ENCODE measurements around the gene KPNA1.

Gene KPNA1

GRCh38 chr3:122397201-122397600, 117.5 kb downstream of the KPNA1 start:
- no peak for DNase-seq (ENCODE audit: low spot score)
- H2BK12ac ChIP-seq (ENCODE audit: low read length) = no peak overlapping the region
- H4K91ac ChIP-seq (ENCODE audit: low read depth, low read length, poor library complexity) = no peak overlapping the region
- H3K14ac ChIP-seq (ENCODE audit: low read length) = no peak overlapping the region
- no peak overlapping the region for H2BK15ac ChIP-seq (ENCODE audit: low read length)
- H3K27ac ChIP-seq (replicated peaks; ENCODE audit: low read length) = no peak overlapping the region
- H3K18ac ChIP-seq (ENCODE audit: low read length) = no peak overlapping the region
- H2AFZ ChIP-seq (ENCODE audit: low read length) = no peak overlapping the region
- peaks cover 0 to 2% of the 10 kb centered on the region in 2 donors for H3K4me1 ChIP-seq (ENCODE audit: control insufficient read depth in 2 of 2, insufficient read depth in 1 of 2, low read depth in 1 of 2, low read length in 2 of 2)
- no peaks in the 10 kb centered on the region for H3K9me3 ChIP-seq (replicated peaks in 1 of 2; ENCODE audit: control insufficient read depth in 2 of 2, insufficient read depth in 1 of 2, low read depth in 1 of 2, low read length in 2 of 2)
- no peak overlapping the region for H3K4ac ChIP-seq (ENCODE audit: low read length)
- H2AK5ac ChIP-seq (ENCODE audit: low read depth, low read length) = no peak overlapping the region
- H3K27me3 ChIP-seq (ENCODE audit: control insufficient read depth in 3 of 3, insufficient read depth in 3 of 3, low read depth in 1 of 3, low read length in 3 of 3) = no peaks in the 10 kb centered on the region
- H3K23ac ChIP-seq (ENCODE audit: low read depth, low read length, poor library complexity) = no peak overlapping the region
- no peak overlapping the region for H3K4me3 ChIP-seq (ENCODE audit: low read length in 2 of 2)
- H3K4me2 ChIP-seq (ENCODE audit: insufficient read depth, low read length, poor library complexity, severe bottlenecking) = no peak overlapping the region
- no CpG with 5 or more reads among the region's 1 CpG for WGBS, 2 donors (ENCODE audit: extremely low coverage in 2 of 2, insufficient read length in 2 of 2, insufficient replicate concordance in 1 of 2)
- no peak overlapping the region for H2BK5ac ChIP-seq (ENCODE audit: low read length)
- no peaks in the 10 kb centered on the region for H3K36me3 ChIP-seq (replicated peaks in 1 of 2; ENCODE audit: control insufficient read depth in 2 of 2, insufficient read depth in 2 of 2, low read length in 2 of 2)
- H4K8ac ChIP-seq (ENCODE audit: low read depth, low read length) = no peak overlapping the region
- no peak overlapping the region for H3K9ac ChIP-seq (ENCODE audit: low read depth, low read length, poor library complexity)
- no peaks in the 10 kb centered on the region for H3K79me1 ChIP-seq (ENCODE audit: low read depth, low read length)
- no peak overlapping the region for H2BK120ac ChIP-seq (ENCODE audit: low read depth, low read length)

- Histone ChIP-seq H3K4ac (ENCODE audit: low read length) (no peak overlapping the region), H3K4me2 (ENCODE audit: insufficient read depth, low read length, poor library complexity, severe bottlenecking) (no peak overlapping the region), H3K14ac (ENCODE audit: low read length) (no peak overlapping the region), H3K9me3 (replicated peaks in 1 of 2; ENCODE audit: control insufficient read depth in 2 of 2, insufficient read depth in 1 of 2, low read depth in 1 of 2, low read length in 2 of 2) (no peaks in the 10 kb centered on the region), H2AFZ (ENCODE audit: low read length) (no peak overlapping the region), H3K23ac (ENCODE audit: low read depth, low read length, poor library complexity) (no peak overlapping the region), H3K9ac (ENCODE audit: low read depth, low read length, poor library complexity) (no peak overlapping the region), H3K4me1 (ENCODE audit: control insufficient read depth in 2 of 2, insufficient read depth in 1 of 2, low read depth in 1 of 2, low read length in 2 of 2) (peaks cover 0 to 2% of the 10 kb centered on the region in 2 donors), H3K27ac (replicated peaks; ENCODE audit: low read length) (no peak overlapping the region), H2AK5ac (ENCODE audit: low read depth, low read length) (no peak overlapping the region), H2BK12ac (ENCODE audit: low read length) (no peak overlapping the region), H3K36me3 (replicated peaks in 1 of 2; ENCODE audit: control insufficient read depth in 2 of 2, insufficient read depth in 2 of 2, low read length in 2 of 2) (no peaks in the 10 kb centered on the region), H4K91ac (ENCODE audit: low read depth, low read length, poor library complexity) (no peak overlapping the region), H3K18ac (ENCODE audit: low read length) (no peak overlapping the region), H3K27me3 (ENCODE audit: control insufficient read depth in 3 of 3, insufficient read depth in 3 of 3, low read depth in 1 of 3, low read length in 3 of 3) (no peaks in the 10 kb centered on the region), H2BK15ac (ENCODE audit: low read length) (no peak overlapping the region), H4K8ac (ENCODE audit: low read depth, low read length) (no peak overlapping the region), H2BK5ac (ENCODE audit: low read length) (no peak overlapping the region), H3K4me3 (ENCODE audit: low read length in 2 of 2) (no peak overlapping the region), H2BK120ac (ENCODE audit: low read depth, low read length) (no peak overlapping the region), H3K79me1 (ENCODE audit: low read depth, low read length) (no peaks in the 10 kb centered on the region)
- DNase-seq (ENCODE audit: low spot score) = no peak
Measured at GRCh38 chr3:122396511-122396910, 118.2 kb downstream of the KPNA1 start.

GRCh38 chr3:122395582-122395981, 119.2 kb downstream of the KPNA1 start:
- H4K8ac ChIP-seq (ENCODE audit: low read depth, low read length) = no peak overlapping the region
- H3K14ac ChIP-seq (ENCODE audit: low read length) = no peak overlapping the region
- H3K36me3 ChIP-seq (replicated peaks in 1 of 2; ENCODE audit: control insufficient read depth in 2 of 2, insufficient read depth in 2 of 2, low read length in 2 of 2) = no peaks in the 10 kb centered on the region
- no peak overlapping the region for H3K9ac ChIP-seq (ENCODE audit: low read depth, low read length, poor library complexity)
- no peak for DNase-seq (ENCODE audit: low spot score)
- no peak overlapping the region for H2BK12ac ChIP-seq (ENCODE audit: low read length)
- H4K91ac ChIP-seq (ENCODE audit: low read depth, low read length, poor library complexity) = no peak overlapping the region
- peaks cover 0 to 2% of the 10 kb centered on the region in 2 donors for H3K4me1 ChIP-seq (ENCODE audit: control insufficient read depth in 2 of 2, insufficient read depth in 1 of 2, low read depth in 1 of 2, low read length in 2 of 2)
- no peak overlapping the region for H3K4me3 ChIP-seq (ENCODE audit: low read length in 2 of 2)
- no peaks in the 10 kb centered on the region for H3K79me1 ChIP-seq (ENCODE audit: low read depth, low read length)
- no peak overlapping the region for H2AK5ac ChIP-seq (ENCODE audit: low read depth, low read length)
- no peak overlapping the region for H2AFZ ChIP-seq (ENCODE audit: low read length)
- H3K23ac ChIP-seq (ENCODE audit: low read depth, low read length, poor library complexity) = no peak overlapping the region
- no peak overlapping the region for H3K27ac ChIP-seq (replicated peaks; ENCODE audit: low read length)
- no peak overlapping the region for H3K18ac ChIP-seq (ENCODE audit: low read length)
- no peak overlapping the region for H3K4ac ChIP-seq (ENCODE audit: low read length)
- no peak overlapping the region for H2BK5ac ChIP-seq (ENCODE audit: low read length)
- no peaks in the 10 kb centered on the region for H3K9me3 ChIP-seq (replicated peaks in 1 of 2; ENCODE audit: control insufficient read depth in 2 of 2, insufficient read depth in 1 of 2, low read depth in 1 of 2, low read length in 2 of 2)
- no peak overlapping the region for H2BK15ac ChIP-seq (ENCODE audit: low read length)
- H3K27me3 ChIP-seq (ENCODE audit: control insufficient read depth in 3 of 3, insufficient read depth in 3 of 3, low read depth in 1 of 3, low read length in 3 of 3) = no peaks in the 10 kb centered on the region
- no peak overlapping the region for H3K4me2 ChIP-seq (ENCODE audit: insufficient read depth, low read length, poor library complexity, severe bottlenecking)
- WGBS, 2 donors (ENCODE audit: extremely low coverage in 2 of 2, insufficient read length in 2 of 2, insufficient replicate concordance in 1 of 2) = no CpG with 5 or more reads among the region's 3 CpGs
- no peak overlapping the region for H2BK120ac ChIP-seq (ENCODE audit: low read depth, low read length)

- H3K79me1 ChIP-seq (ENCODE audit: low read depth, low read length) = no peaks in the 10 kb centered on the region
- no peak overlapping the region for H2BK120ac ChIP-seq (ENCODE audit: low read depth, low read length)
- H3K9ac ChIP-seq (ENCODE audit: low read depth, low read length, poor library complexity) = peak overlapping the region; percentile 12
- no peaks in the 10 kb centered on the region for H3K27me3 ChIP-seq (ENCODE audit: control insufficient read depth in 3 of 3, insufficient read depth in 3 of 3, low read depth in 1 of 3, low read length in 3 of 3)
- H3K4me2 ChIP-seq (ENCODE audit: insufficient read depth, low read length, poor library complexity, severe bottlenecking) = no peak overlapping the region
- H2AK5ac ChIP-seq (ENCODE audit: low read depth, low read length) = no peak overlapping the region
- H3K23ac ChIP-seq (ENCODE audit: low read depth, low read length, poor library complexity) = no peak overlapping the region
- H3K4me1 ChIP-seq (ENCODE audit: control insufficient read depth in 2 of 2, insufficient read depth in 1 of 2, low read depth in 1 of 2, low read length in 2 of 2) = peaks cover 0 to 2% of the 10 kb centered on the region in 2 donors
- no peak overlapping the region for H2BK15ac ChIP-seq (ENCODE audit: low read length)
- H3K27ac ChIP-seq (replicated peaks; ENCODE audit: low read length) = no peak overlapping the region
- H3K36me3 ChIP-seq (replicated peaks in 1 of 2; ENCODE audit: control insufficient read depth in 2 of 2, insufficient read depth in 2 of 2, low read length in 2 of 2) = no peaks in the 10 kb centered on the region
- H3K9me3 ChIP-seq (replicated peaks in 1 of 2; ENCODE audit: control insufficient read depth in 2 of 2, insufficient read depth in 1 of 2, low read depth in 1 of 2, low read length in 2 of 2) = no peaks in the 10 kb centered on the region
- no peak for DNase-seq (ENCODE audit: low spot score)
- H2BK5ac ChIP-seq (ENCODE audit: low read length) = no peak overlapping the region
- WGBS, 2 donors (ENCODE audit: extremely low coverage in 2 of 2, insufficient read length in 2 of 2, insufficient replicate concordance in 1 of 2) = no CpG with 5 or more reads among the region's 1 CpG
- no peak overlapping the region for H4K91ac ChIP-seq (ENCODE audit: low read depth, low read length, poor library complexity)
- H2BK12ac ChIP-seq (ENCODE audit: low read length) = no peak overlapping the region
- no peak overlapping the region for H3K4ac ChIP-seq (ENCODE audit: low read length)
- no peak overlapping the region for H4K8ac ChIP-seq (ENCODE audit: low read depth, low read length)
- no peak overlapping the region for H3K4me3 ChIP-seq (ENCODE audit: low read length in 2 of 2)
- peak overlapping the region; percentile 65 for H2AFZ ChIP-seq (ENCODE audit: low read length)
- H3K18ac ChIP-seq (ENCODE audit: low read length) = no peak overlapping the region
- no peak overlapping the region for H3K14ac ChIP-seq (ENCODE audit: low read length)
Measured at GRCh38 chr3:122394173-122394572, 120.6 kb downstream of the KPNA1 start.
